K562 (cell line): ENCODE data around the gene SCRN2. TPM values are rescaled to one million over a fixed set of nuclear protein-coding genes. Genes with fewer than 3 reads are reported as not detected.

ENCODE experiments used
- ATAC-seq: fragments of 200-7000 bp; cut with Tn5 transposase; 3 replicates; pipeline ENCODE4 v1.9.1; 2020; ENCODE audit warnings: moderate library complexity
- BruUV-seq: library from RNA; stranded (reverse); fragments of 400-500 nt; replicated peaks from 2 replicates; lab custom pipeline; 2021; lab: Mats Ljungman, UMichigan
- CTCF ChIA-PET: fragments of 300-600 bp; formaldehyde crosslinking; extraction: SDS; loops from one replicate; lab custom pipeline; 2021; ENCODE audit warnings: low intra/inter-chr PET ratio; lab: Yijun Ruan, JAX
- POLR2A ChIA-PET: fragments of 300-600, 350-650 bp; sonication (Branson Sonifier 250); formaldehyde crosslinking; extraction: SDS; loops from one replicate; lab custom pipeline; 2021; ENCODE audit warnings: antibody characterized with exemption, inconsistent platforms; lab: Yijun Ruan, JAX
- DNase-seq, 4 experiments: peaks; one replicate each; pipeline versions ENCODE4 v3.0.0 to v3.0.0-alpha.2; 2011 to 2018; ENCODE audit warnings: low spot score in 3 of 4, mixed read lengths in 3 of 4; ENCODE audit errors: extremely low read depth in 1 of 4
- FAIRE-seq: peaks from 2 replicates; lab custom pipeline; 2011; peaks lifted over from hg19 to GRCh38; lab: Jason Lieb, UNC
- H2AFZ ChIP-seq: 2 replicates; pipeline ENCODE4 v1.6.0; 2011; ENCODE audit warnings: low read depth, low read length, control low read depth, inconsistent platforms
- H3K27ac ChIP-seq: fragments of 200-600 bp; 3 replicates; pipeline ENCODE4 v1.8.0; 2011; ENCODE audit warnings: low read depth, mild to moderate bottlenecking, control low read depth, inconsistent platforms, low read length, moderate library complexity, mixed read lengths; ENCODE audit errors: extremely low read depth
- H3K27me3 ChIP-seq, 2 experiments: fragments of 300-600 bp in 1 of 2; 2 replicates in 1 of 2; 3 replicates in 1 of 2; pipeline versions ENCODE4 v1.6.0 to v1.8.0; 2011; ENCODE audit warnings: inconsistent platforms in 2 of 2, low read length in 2 of 2, mild to moderate bottlenecking in 1 of 2, mixed read lengths in 1 of 2, moderate library complexity in 1 of 2; ENCODE audit not compliant: control insufficient read depth in 2 of 2, insufficient read depth in 2 of 2
- H3K36me3 ChIP-seq: fragments of 300-600 bp; 3 replicates; pipeline ENCODE4 v1.8.0; 2011; ENCODE audit warnings: mild to moderate bottlenecking, low read length, inconsistent platforms; ENCODE audit not compliant: control insufficient read depth, insufficient read depth
- H3K4me1 ChIP-seq, 2 experiments: fragments of 200-600 bp in 1 of 2; replicated peaks in 1 of 2; 2 replicates in 1 of 2; 3 replicates in 1 of 2; pipeline versions ENCODE4 v1.5.1 to v1.8.0; 2011; ENCODE audit warnings: inconsistent platforms in 2 of 2, low read length in 2 of 2, mild to moderate bottlenecking in 1 of 2, mixed read lengths in 1 of 2, moderate library complexity in 1 of 2; ENCODE audit not compliant: control insufficient read depth in 2 of 2, insufficient read depth in 2 of 2
- H3K4me2 ChIP-seq: 2 replicates; pipeline ENCODE4 v1.6.1; 2011; ENCODE audit warnings: low read length, control low read depth, inconsistent platforms, mixed read lengths; ENCODE audit not compliant: insufficient read depth
- H3K4me3 ChIP-seq: fragments of 200-600 bp; sonication (generic), shearing (Covaris generic); 2 replicates; pipeline ENCODE4 v1.5.1; 2016; ENCODE audit warnings: control low read depth, inconsistent platforms
- H3K79me2 ChIP-seq: fragments of 200-600 bp; 3 replicates; pipeline ENCODE4 v1.8.0; 2011; ENCODE audit warnings: low read length, inconsistent platforms; ENCODE audit not compliant: control insufficient read depth, insufficient read depth
- H3K9ac ChIP-seq, 2 experiments: 2 replicates each; pipeline versions ENCODE4 v1.6.0 to v1.6.1; 2011; ENCODE audit warnings: low read depth in 2 of 2, low read length in 2 of 2, control low read depth in 1 of 2, inconsistent platforms in 1 of 2, mild to moderate bottlenecking in 1 of 2, mixed read lengths in 1 of 2; ENCODE audit not compliant: insufficient read depth in 1 of 2
- H3K9me1 ChIP-seq: one replicate; pipeline ENCODE4 v1.6.0; 2011; ENCODE audit warnings: inconsistent platforms, mild to moderate bottlenecking, low read length, moderate library complexity; ENCODE audit not compliant: control insufficient read depth, insufficient read depth
- H3K9me3 ChIP-seq: replicated peaks from 2 replicates; pipeline ENCODE4 v1.5.1; 2011; ENCODE audit warnings: low read depth, low read length, inconsistent platforms; ENCODE audit not compliant: control insufficient read depth, insufficient read depth
- H4K20me1 ChIP-seq: replicated peaks from 2 replicates; pipeline ENCODE4 v1.6.1; 2011; ENCODE audit warnings: low read length, inconsistent platforms, mixed read lengths; ENCODE audit not compliant: control insufficient read depth, insufficient read depth
- BCOR ChIP-seq: fragments of 450-650 bp; IDR thresholded peaks from 2 replicates; pipeline ENCODE4 v1.6.1; 2016
- EWSR1 ChIP-seq: fragments of 450-650 bp; IDR thresholded peaks from 2 replicates; pipeline ENCODE4 v1.6.1; 2018; ENCODE audit warnings: borderline replicate concordance, mild to moderate bottlenecking, low read depth, moderate library complexity; ENCODE audit not compliant: partially characterized antibody
- KLF13 ChIP-seq: fragments of 450-650 bp; IDR thresholded peaks from 2 replicates; pipeline ENCODE4 v1.6.1; 2016; ENCODE audit warnings: missing genetic modification characterization, low read depth, mild to moderate bottlenecking, missing compliant biosample characterization, moderate library complexity, borderline replicate concordance
- MAZ ChIP-seq, 2 experiments: fragments of 450-650 bp in 1 of 2; sonication (generic) in 1 of 2; formaldehyde crosslinking; IDR thresholded peaks in 1 of 2; conservative IDR thresholded peaks in 1 of 2; 2 replicates each; pipeline versions ENCODE4 v1.4.0 to v1.5.0; 2020; ENCODE audit warnings: mild to moderate bottlenecking in 1 of 2, missing genetic modification reagents in 1 of 2
- NONO ChIP-seq, 2 experiments: fragments of 200-400 bp in 1 of 2; fragments of 450-650 bp in 1 of 2; formaldehyde crosslinking in 1 of 2; IDR thresholded peaks; 2 replicates each; pipeline ENCODE4 v1.6.1; 2017; ENCODE audit warnings: low read depth in 2 of 2, mild to moderate bottlenecking in 2 of 2, moderate library complexity in 2 of 2, low read length in 1 of 2
- NRF1 ChIP-seq, 2 experiments: fragments of 450-650 bp; IDR thresholded peaks in 1 of 2; conservative IDR thresholded peaks in 1 of 2; 2 replicates each; pipeline ENCODE4 v1.6.1; 2014; ENCODE audit warnings: mild to moderate bottlenecking in 2 of 2
- RBFOX2 ChIP-seq: fragments of 200-400 bp; formaldehyde crosslinking; IDR thresholded peaks from 2 replicates; pipeline ENCODE4 v1.6.1; 2017; ENCODE audit warnings: low read depth, mild to moderate bottlenecking, low read length, moderate library complexity
- ZBTB1 ChIP-seq: sonication (generic); formaldehyde crosslinking; IDR thresholded peaks from 2 replicates; pipeline ENCODE4 v1.8.1; 2023; ENCODE audit warnings: missing genetic modification reagents, low read depth, mild to moderate bottlenecking, borderline replicate concordance
- ZNF511 ChIP-seq: sonication (generic); formaldehyde crosslinking; IDR thresholded peaks from 2 replicates; pipeline ENCODE4 v1.8.0; 2022; ENCODE audit warnings: mild to moderate bottlenecking, missing genetic modification reagents
- WGBS: fragments of 100-300 bp; shearing (Covaris generic); methylation state at CpG from one replicate; pipeline ENCODE4 v1.1.6; 2016; ENCODE audit warnings: low coverage, mixed read lengths; ENCODE audit not compliant: insufficient coverage; ENCODE audit errors: missing lambda C conversion rate; 5-methylcytosine and 5-hydroxymethylcytosine counted together
- in situ Hi-C: fragments of 300-500 bp; cut with MboI; formaldehyde crosslinking; loops from 4 replicates; pipeline ENCODE4 v1.15.0; 2018; ENCODE audit warnings: inconsistent platforms, mixed read lengths
- intact Hi-C: fragments of 100-400 bp; cut with micrococcal nuclease; formaldehyde crosslinking; loops from 2 replicates; pipeline ENCODE4 v1.14.2; 2022
- polyA plus RNA-seq, 8 experiments: library from polyadenylated mRNA; depleted of rRNA in 4 of 8; stranded (reverse) in 5 of 8; unstranded in 3 of 8; fragments of >200 nt; fragmentation: Nextera tagmentation in 2 of 8; fragmentation: Illumina TruSeq in 1 of 8; extraction: Ambion mirVana in 2 of 8; extraction: Trizol in 1 of 8; gene quantifications; 2 replicates each; pipeline versions ENCODE4 v1.2.1 to v1.2.3, GENCODE V29; 2011 to 2014; ENCODE audit warnings: inconsistent platforms in 1 of 8, missing spikeins in 1 of 8
- total RNA-seq, 7 experiments: library from RNA; depleted of rRNA in 6 of 7; stranded (reverse); fragments of >200 nt in 6 of 7; fragmentation: Illumina TruSeq in 2 of 7; extraction: Trizol in 2 of 7; gene quantifications; 2 replicates each; pipeline versions ENCODE4 v1.2.1 to v1.2.3, GENCODE V29; 2011 to 2021; ENCODE audit warnings: low replicate concordance in 1 of 7

Gene SCRN2
- total and polyA plus RNA-seq, 9 of the 15 experiments (the other 6 are each of a cell fraction or from before 2014, with no cell fraction given) = 0.25 to 32.9 (median 13.6) TPM

GRCh38 chr17:47846716-47847340, 5.8 kb upstream of the SCRN2 start:
- in situ Hi-C loops = no loop called here
- peaks cover 18% of the 10 kb centered on the region; the same call in 2 of the 3 replicates for H3K79me2 ChIP-seq
- no peak overlapping the region for H3K9ac ChIP-seq
- no peak for ATAC-seq
- FAIRE-seq = no peak
- TF ChIP-seq MAZ (CRISPR knock-in tag; conservative IDR thresholded peaks at IDR 0.05 in 1 of 2, IDR thresholded peaks at IDR 0.05 in 1 of 2) (no peak), RBFOX2 (no peak; the same call in 1 of the 2 replicates), EWSR1 (no peak), ZBTB1 (no peak), NRF1 (conservative IDR thresholded peaks at IDR 0.05 in 1 of 2, IDR thresholded peaks at IDR 0.05 in 1 of 2) (no peak), BCOR (no peak), ZNF511 (no peak), NONO (IDR thresholded peaks at IDR 0.05; ENCODE audit: low read depth in 2 of 2, low read length in 1 of 2) (no peak), KLF13 (no peak)
- WGBS = 68% methylated on average over 22 of the region's 31 CpGs
- intact Hi-C loops = loop anchor here (10.0 kb wide), 1 partner anchor 288 kb away; no protein-coding TSS in a partner anchor
- H3K4me2 ChIP-seq = no peak overlapping the region
- H3K4me3 ChIP-seq = no peak overlapping the region
- no peaks in the 10 kb centered on the region; the same call in 2 of the 3 replicates for H3K36me3 ChIP-seq
- H3K4me1 ChIP-seq = peaks cover 34 to 56% of the 10 kb centered on the region in 2 experiments
- DNase-seq = no peak
- H2AFZ ChIP-seq = no peak overlapping the region
- H3K27me3 ChIP-seq = no peaks in the 10 kb centered on the region
- no peak overlapping the region for H3K27ac ChIP-seq
- H3K9me3 ChIP-seq = no peaks in the 10 kb centered on the region
- H3K9me1 ChIP-seq = no peaks in the 10 kb centered on the region
- POLR2A ChIA-PET = interaction anchor here (0.8 to 2.4 kb wide), 6 partner anchors 10 to 49 kb away, joined by 3 to 12 read pairs (median 4); partner anchors contain the start of gene SP2
- no TSS peak for BruUV-seq
- CTCF ChIA-PET = interaction anchor here (1.6 kb wide), 1 partner anchor 43 kb away, joined by 4 read pairs; no protein-coding TSS in a partner anchor
- H4K20me1 ChIP-seq = no peaks in the 10 kb centered on the region
